ENCODE measurements around the gene TECPR2. TPM values are rescaled to one million over a fixed set of nuclear protein-coding genes. Genes with fewer than 3 reads are reported as not detected.

The TECPR2 gene
- total RNA-seq, 2 donors from 2014 or later: 7.0 to 51.4 TPM

GRCh38 chr14:102434647-102435175 lies 72.0 kb downstream of the TECPR2 start:
- H3K27ac ChIP-seq: no peak overlapping the region
- whole genome bisulfite sequencing, 2 donors: 82 to 93% methylated on average over 5 to 11 of the region's 11 CpGs
- H3K4me3 ChIP-seq: no peak overlapping the region
- H3K4me1 ChIP-seq: peaks cover 6% of the 10 kb centered on the region
- H3K9me3 ChIP-seq: no peaks in the 10 kb centered on the region
- TF ChIP-seq, protein P1, sequence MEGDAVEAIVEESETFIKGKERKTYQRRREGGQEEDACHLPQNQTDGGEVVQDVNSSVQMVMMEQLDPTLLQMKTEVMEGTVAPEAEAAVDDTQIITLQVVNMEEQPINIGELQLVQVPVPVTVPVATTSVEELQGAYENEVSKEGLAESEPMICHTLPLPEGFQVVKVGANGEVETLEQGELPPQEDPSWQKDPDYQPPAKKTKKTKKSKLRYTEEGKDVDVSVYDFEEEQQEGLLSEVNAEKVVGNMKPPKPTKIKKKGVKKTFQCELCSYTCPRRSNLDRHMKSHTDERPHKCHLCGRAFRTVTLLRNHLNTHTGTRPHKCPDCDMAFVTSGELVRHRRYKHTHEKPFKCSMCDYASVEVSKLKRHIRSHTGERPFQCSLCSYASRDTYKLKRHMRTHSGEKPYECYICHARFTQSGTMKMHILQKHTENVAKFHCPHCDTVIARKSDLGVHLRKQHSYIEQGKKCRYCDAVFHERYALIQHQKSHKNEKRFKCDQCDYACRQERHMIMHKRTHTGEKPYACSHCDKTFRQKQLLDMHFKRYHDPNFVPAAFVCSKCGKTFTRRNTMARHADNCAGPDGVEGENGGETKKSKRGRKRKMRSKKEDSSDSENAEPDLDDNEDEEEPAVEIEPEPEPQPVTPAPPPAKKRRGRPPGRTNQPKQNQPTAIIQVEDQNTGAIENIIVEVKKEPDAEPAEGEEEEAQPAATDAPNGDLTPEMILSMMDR (IDR thresholded peaks at IDR 0.05): no peak
- TF ChIP-seq POLR2A (IDR thresholded peaks at IDR 0.05): no peak
- H3K36me3 ChIP-seq (replicated peaks in 1 of 2; ENCODE audit: insufficient read depth in 1 of 2, low read depth in 2 of 2): no peaks in the 10 kb centered on the region
- ATAC-seq: no peak
- intact Hi-C loops (cut with DNase I): loop anchor here (5.0 kb wide), 1 partner anchor 83 kb away; no protein-coding TSS in a partner anchor
- no peak for DNase-seq
- H3K27me3 ChIP-seq: no peaks in the 10 kb centered on the region

GRCh38 chr14:102437997-102438915 lies 75.5 kb downstream of the TECPR2 start:
- H3K27ac ChIP-seq: no peak overlapping the region
- peak; percentile 92 for ATAC-seq

DNA sequence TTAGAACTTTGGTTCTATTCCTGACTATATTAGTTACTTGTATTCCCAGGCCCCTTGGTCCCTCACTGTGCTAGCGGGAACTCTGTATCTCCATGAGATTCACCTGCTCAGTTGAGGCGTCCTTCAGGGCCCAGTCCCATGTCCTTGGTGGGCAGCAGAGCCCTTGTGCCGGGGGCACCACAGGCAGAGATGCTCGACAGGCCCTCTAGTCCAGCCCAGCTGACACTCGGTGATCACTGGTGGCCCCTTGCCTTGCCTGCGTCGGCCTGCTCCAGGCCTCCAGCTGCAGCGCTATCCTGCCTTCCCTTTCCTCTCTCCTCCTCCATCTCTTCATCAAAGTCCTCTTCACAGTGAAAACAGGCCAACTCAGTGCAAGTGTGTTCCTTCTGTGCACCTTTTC lies 76.8 kb downstream of the TECPR2 start:
- H3K27ac ChIP-seq: no peak overlapping the region
- DNase-seq (no peak), ATAC-seq (no peak)
- TF ChIP-seq, protein P1 (IDR thresholded peaks at IDR 0.05): no peak
- TF ChIP-seq POLR2A (IDR thresholded peaks at IDR 0.05): no peak
- intact Hi-C loops (cut with DNase I): loop anchor here (5.0 kb wide), 1 partner anchor 78 kb away; no protein-coding TSS in a partner anchor
- H3K9me3 ChIP-seq: no peaks in the 10 kb centered on the region
- peaks cover 6% of the 10 kb centered on the region for H3K4me1 ChIP-seq
- H3K36me3 ChIP-seq (replicated peaks in 1 of 2; ENCODE audit: insufficient read depth in 1 of 2, low read depth in 2 of 2): peaks cover 10 to 14% of the 10 kb centered on the region in 2 donors
- no peaks in the 10 kb centered on the region for H3K27me3 ChIP-seq
- WGBS, 2 donors: 83 to 91% methylated on average over 8 of the region's 8 CpGs
- H3K4me3 ChIP-seq: no peak overlapping the region

More at GRCh38 chr14:102437997-102438915, 75.5 kb downstream of the TECPR2 start:
- intact Hi-C loops (cut with DNase I): loop anchor here (5.0 kb wide), 1 partner anchor 79 kb away; no protein-coding TSS in a partner anchor
- Histone ChIP-seq H3K4me3 (no peak overlapping the region), H3K9me3 (no peaks in the 10 kb centered on the region), H3K4me1 (peaks cover 6% of the 10 kb centered on the region), H3K27me3 (no peaks in the 10 kb centered on the region), H3K36me3 (replicated peaks in 1 of 2; ENCODE audit: insufficient read depth in 1 of 2, low read depth in 2 of 2) (peaks cover 7 to 8% of the 10 kb centered on the region in 2 donors)
- peak; percentile 83 to 88 (median 86) for DNase-seq
- no peak for TF ChIP-seq POLR2A (IDR thresholded peaks at IDR 0.05)
- TF ChIP-seq, protein P1 (IDR thresholded peaks at IDR 0.05): peak; percentile 53 to 81 (median 66)
- WGBS, 2 donors: 18 to 31% methylated on average over 16 to 29 of the region's 31 CpGs

DNA sequence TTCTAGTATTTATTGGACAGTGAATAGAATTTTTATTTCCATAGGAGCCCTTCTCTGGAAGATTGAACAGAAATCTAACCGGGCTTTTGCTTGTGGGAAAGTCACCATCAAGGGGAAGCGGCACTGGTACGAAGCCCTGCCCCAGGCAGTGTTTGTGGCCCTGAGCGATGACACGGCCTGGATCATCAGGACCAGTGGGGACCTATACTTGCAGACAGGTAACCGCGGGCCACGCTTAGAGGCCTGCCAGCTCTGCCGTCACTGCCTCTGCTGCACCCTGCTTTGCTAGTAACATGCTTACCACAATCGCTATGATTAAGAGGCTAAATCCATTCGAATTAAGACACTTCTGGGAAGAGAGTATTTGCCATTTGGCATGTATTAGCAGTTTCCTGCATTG lies 77.7 kb downstream of the TECPR2 start:
- no peak for DNase-seq
- WGBS, 2 donors: 91 to 94% methylated on average over 9 to 11 of the region's 11 CpGs

More for the DNA sequence above, 77.7 kb downstream of the TECPR2 start:
- peaks cover 6% of the 10 kb centered on the region for H3K4me1 ChIP-seq
- TF ChIP-seq, protein P1 (IDR thresholded peaks at IDR 0.05): no peak
- no peak for TF ChIP-seq POLR2A (IDR thresholded peaks at IDR 0.05)
- no peak for ATAC-seq
- H3K27me3 ChIP-seq: no peaks in the 10 kb centered on the region
- H3K9me3 ChIP-seq: no peaks in the 10 kb centered on the region
- no peak overlapping the region for H3K27ac ChIP-seq
- no peak overlapping the region for H3K4me3 ChIP-seq
- peaks cover 10 to 16% of the 10 kb centered on the region in 2 donors for H3K36me3 ChIP-seq (replicated peaks in 1 of 2; ENCODE audit: insufficient read depth in 1 of 2, low read depth in 2 of 2)
- intact Hi-C loops (cut with DNase I): no loop called here

Data from body of pancreas (tissue), 4 donors.